Pancreas (tissue), 10 donors: ENCODE data around the gene PLEKHO2. TPM values are rescaled to one million over a fixed set of nuclear protein-coding genes. Genes with fewer than 3 reads are reported as not detected.

Source experiments
- ATAC-seq, 4 donors: fragments of 200-7000 bp; cut with Tn5 transposase; one replicate each; pipeline versions ENCODE4 v1.8.0 to v1.9.1; 2020; ENCODE audit warnings: mild to moderate bottlenecking in 4 of 4, moderate library complexity in 4 of 4
- DNase-seq, 6 donors: peaks; one replicate each; pipeline ENCODE4 v3.0.0-alpha.2; 2020
- FAIRE-seq: peaks from 2 replicates; lab custom pipeline; 2012; peaks lifted over from hg19 to GRCh38; lab: Jason Lieb, UNC
- H3K27ac ChIP-seq, 4 donors: fragments of 200-600 bp; sonication (generic); 1 replicate in 3 of 4; 2 replicates in 1 of 4; pipeline versions ENCODE4 v1.5.0 to v1.8.0; 2020
- H3K27me3 ChIP-seq, 4 donors: fragments of 200-600 bp; one replicate each; pipeline ENCODE4 v1.8.0; 2021
- H3K36me3 ChIP-seq, 3 donors: fragments of 200-600 bp; sonication (generic) in 1 of 3; one replicate each; pipeline versions ENCODE4 v1.5.0 to v1.8.0; 2020 to 2021
- H3K4me1 ChIP-seq, 3 donors: fragments of 200-600 bp; one replicate each; pipeline ENCODE4 v1.8.0; 2021
- H3K4me3 ChIP-seq, 4 donors: fragments of 200-600 bp; sonication (generic) in 2 of 4; one replicate each; pipeline versions ENCODE4 v1.5.0 to v1.8.0; 2020 to 2021
- H3K9me3 ChIP-seq, 4 donors: fragments of 200-600 bp; one replicate each; pipeline ENCODE4 v1.8.0; 2021
- WGBS, 2 donors: extraction: QIAGEN DNeasy Blood & Tissue Kit; methylation state at CpG; one replicate each; pipeline ENCODE4 v1.1.7; 2013; 5-methylcytosine and 5-hydroxymethylcytosine counted together
- intact Hi-C, 3 donors: fragments of 100-400 bp; cut with DNase I; formaldehyde crosslinking; loops; one replicate each; pipeline versions ENCODE4 v1.11.1 to v1.14.2; 2022
- polyA plus RNA-seq, 2 donors: library from polyadenylated mRNA; stranded (reverse); fragments of 200-250 nt; gene quantifications; one replicate each; pipeline ENCODE4 v1.2.3, GENCODE V29; 2013
- total RNA-seq, 6 donors: library from RNA; stranded (reverse); fragmentation: NEBNext Ultra II Directional in 4 of 6; extraction: Animal tissue kit (Norgen Biotek cat#: 25700) in 4 of 6; gene quantifications; one replicate each; pipeline versions ENCODE4 v1.2.1 to v1.2.4, GENCODE V29; 2021 to 2023
- TF ChIP-seq, protein P1 (sequence below), 4 donors: fragments of 200-600 bp; sonication (generic) in 3 of 4; IDR thresholded peaks; one replicate each; pipeline versions ENCODE4 v1.5.0 to v1.8.0; 2021; ENCODE audit warnings: antibody characterized with exemption in 4 of 4
- donor health status: healthy with polysubstance abuse.
- donor health status: DM: no; HTN: no; CAD: no; lungs with moderate emphysema.
- donor health status: DM: no; HTN: no; CAD: no.
- donor health status: control.
- donor health status: control.
- donor health status: Bipolar disorder and iron deficiency.
- donor health status: DM: yes; HTN: yes; CAD: no.
- donor health status: DM: no; HTN: no; CAD: no.
- donor health status: DM: no; HTN: no; CAD: no.
- donor health status: DM: yes; HTN: yes; CAD: no.

Gene PLEKHO2
- total and polyA plus RNA-seq, 8 donors = 1.3 to 13.5 (median 5.3) TPM

DNA sequence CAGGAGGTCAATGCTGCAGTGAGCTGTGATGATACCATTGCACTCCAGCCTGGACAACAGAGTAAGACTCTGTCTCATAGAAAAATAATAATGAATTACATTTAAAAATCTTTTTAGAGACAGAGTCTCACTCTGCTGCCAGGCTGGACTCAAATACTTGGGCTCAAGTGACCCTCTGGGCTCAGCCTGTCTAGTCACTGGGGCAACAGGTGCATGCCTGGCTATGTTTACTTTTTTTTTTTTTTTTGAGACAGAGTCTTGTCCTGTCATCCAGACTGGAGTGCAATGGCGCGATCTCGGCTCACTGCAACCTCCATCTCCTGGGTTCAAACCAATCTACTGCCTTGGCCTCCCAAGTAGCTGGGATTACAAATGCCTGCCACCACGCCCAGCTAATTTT, 8.0 kb upstream of the PLEKHO2 start:
- Histone ChIP-seq H3K9me3 (no peaks in the 10 kb centered on the region), H3K27me3 (no peaks in the 10 kb centered on the region), H3K36me3 (no peaks in the 10 kb centered on the region), H3K27ac (no peak overlapping the region), H3K4me3 (no peak overlapping the region), H3K4me1 (peaks cover 0 to 4% (median 0%) of the 10 kb centered on the region in 3 donors)
- 94 to 96% methylated on average over 4 of the region's 4 CpGs for WGBS, 2 donors
- TF ChIP-seq, protein P1, sequence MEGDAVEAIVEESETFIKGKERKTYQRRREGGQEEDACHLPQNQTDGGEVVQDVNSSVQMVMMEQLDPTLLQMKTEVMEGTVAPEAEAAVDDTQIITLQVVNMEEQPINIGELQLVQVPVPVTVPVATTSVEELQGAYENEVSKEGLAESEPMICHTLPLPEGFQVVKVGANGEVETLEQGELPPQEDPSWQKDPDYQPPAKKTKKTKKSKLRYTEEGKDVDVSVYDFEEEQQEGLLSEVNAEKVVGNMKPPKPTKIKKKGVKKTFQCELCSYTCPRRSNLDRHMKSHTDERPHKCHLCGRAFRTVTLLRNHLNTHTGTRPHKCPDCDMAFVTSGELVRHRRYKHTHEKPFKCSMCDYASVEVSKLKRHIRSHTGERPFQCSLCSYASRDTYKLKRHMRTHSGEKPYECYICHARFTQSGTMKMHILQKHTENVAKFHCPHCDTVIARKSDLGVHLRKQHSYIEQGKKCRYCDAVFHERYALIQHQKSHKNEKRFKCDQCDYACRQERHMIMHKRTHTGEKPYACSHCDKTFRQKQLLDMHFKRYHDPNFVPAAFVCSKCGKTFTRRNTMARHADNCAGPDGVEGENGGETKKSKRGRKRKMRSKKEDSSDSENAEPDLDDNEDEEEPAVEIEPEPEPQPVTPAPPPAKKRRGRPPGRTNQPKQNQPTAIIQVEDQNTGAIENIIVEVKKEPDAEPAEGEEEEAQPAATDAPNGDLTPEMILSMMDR (IDR thresholded peaks at IDR 0.05) = no peak
- DNase-seq = no peak
- intact Hi-C loops = no loop called here
- ATAC-seq = no peak
- FAIRE-seq = no peak

DNA sequence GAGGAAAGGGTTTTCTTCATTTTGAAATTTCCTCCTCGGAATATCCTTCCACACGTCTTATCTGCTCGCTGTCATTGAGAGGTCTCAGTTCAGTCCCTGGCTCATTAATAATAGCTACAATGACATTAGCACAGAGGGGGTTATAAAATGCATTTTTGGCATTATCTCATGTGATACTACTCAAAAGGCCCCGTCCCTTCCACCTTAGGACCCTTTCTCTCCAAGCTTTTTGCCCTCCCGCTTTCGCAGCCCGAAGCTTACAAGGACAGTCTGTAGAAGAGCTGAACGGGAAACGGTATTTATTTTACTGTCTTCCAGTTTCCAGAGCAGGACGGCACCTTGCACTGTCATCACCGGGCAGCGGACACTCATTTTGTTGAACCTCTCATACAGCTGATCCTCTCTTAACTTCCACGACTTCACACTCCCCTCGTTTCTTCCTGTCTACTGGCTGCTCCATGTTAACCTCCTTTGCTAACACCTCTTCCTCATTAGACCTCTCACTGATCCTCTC, 5.6 kb upstream of the PLEKHO2 start:
- no peaks in the 10 kb centered on the region for H3K9me3 ChIP-seq
- TF ChIP-seq, protein P1 (IDR thresholded peaks at IDR 0.05) = no peak
- peak overlapping the region in 3 of 4 donors; percentile 18 to 52 (median 24) for H3K27ac ChIP-seq
- 32 to 43% methylated on average over 14 of the region's 14 CpGs for WGBS, 2 donors
- intact Hi-C loops = no loop called here
- peaks cover 3 to 8% (median 6%) of the 10 kb centered on the region in 3 donors for H3K4me1 ChIP-seq
- no peak overlapping the region for H3K4me3 ChIP-seq
- H3K27me3 ChIP-seq = no peaks in the 10 kb centered on the region
- DNase-seq (no peak), ATAC-seq (peak in 2 of 4 donors; percentile 3), FAIRE-seq (no peak)
- H3K36me3 ChIP-seq = no peaks in the 10 kb centered on the region

DNA sequence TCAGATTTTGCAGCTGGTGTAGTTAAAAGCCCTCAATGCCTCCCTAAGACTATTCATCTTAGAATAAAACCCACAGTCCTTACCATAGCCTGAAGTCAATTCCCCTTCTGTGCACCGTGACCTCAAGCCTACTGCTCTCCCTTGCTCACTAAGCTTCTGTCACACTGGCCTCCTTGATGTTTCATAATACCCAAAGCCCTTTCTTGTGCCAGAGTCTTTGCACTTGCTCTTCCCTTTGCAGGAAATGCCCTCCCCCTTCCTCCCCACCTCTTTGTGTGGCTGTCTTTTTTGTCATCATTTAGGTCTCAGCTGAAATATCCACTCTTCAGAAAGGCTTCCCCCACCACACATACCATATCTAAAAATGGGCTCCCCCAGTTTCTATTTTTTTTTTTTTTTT, 4.2 kb upstream of the PLEKHO2 start:
- FAIRE-seq = no peak
- WGBS, 2 donors = 72 to 95% methylated on average over 1 of the region's 1 CpG
- H3K36me3 ChIP-seq = no peaks in the 10 kb centered on the region
- peak in 2 of 6 donors; percentile 6 to 38 for DNase-seq
- no peaks in the 10 kb centered on the region for H3K9me3 ChIP-seq
- H3K27ac ChIP-seq = no peak overlapping the region
- ATAC-seq = no peak
- no peak overlapping the region for H3K4me3 ChIP-seq
- H3K27me3 ChIP-seq = no peaks in the 10 kb centered on the region
- TF ChIP-seq, protein P1 (IDR thresholded peaks at IDR 0.05) = no peak
- intact Hi-C loops = no loop called here
- peaks cover 3 to 8% (median 6%) of the 10 kb centered on the region in 3 donors for H3K4me1 ChIP-seq

DNA sequence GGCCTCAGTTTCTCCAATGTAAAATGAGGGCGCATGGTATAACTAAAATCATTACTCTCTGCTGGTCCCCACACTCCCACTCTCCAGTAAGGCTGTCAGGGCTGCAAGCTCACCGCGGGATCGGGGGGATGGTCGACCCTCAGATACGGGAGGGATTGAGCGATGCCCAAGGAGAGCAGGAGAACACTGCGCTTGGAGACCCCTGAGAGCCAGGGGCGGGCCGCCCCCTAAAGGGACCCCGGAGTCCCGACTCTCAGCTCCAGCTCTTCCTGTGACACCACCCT, 713 bp upstream of the PLEKHO2 start:
- H3K9me3 ChIP-seq = no peaks in the 10 kb centered on the region
- H3K4me1 ChIP-seq = peaks cover 3 to 7% (median 6%) of the 10 kb centered on the region in 3 donors
- TF ChIP-seq, protein P1 (IDR thresholded peaks at IDR 0.05) = no peak
- intact Hi-C loops = no loop called here
- peak overlapping the region; percentile 29 to 92 (median 80) for H3K4me3 ChIP-seq
- ATAC-seq = no peak
- peak overlapping the region; percentile 18 to 92 (median 60) for H3K27ac ChIP-seq
- FAIRE-seq = no peak
- 0 to 2% methylated on average over 8 to 12 of the region's 12 CpGs for WGBS, 2 donors
- H3K27me3 ChIP-seq = no peaks in the 10 kb centered on the region
- no peak for DNase-seq
- no peaks in the 10 kb centered on the region for H3K36me3 ChIP-seq

DNA sequence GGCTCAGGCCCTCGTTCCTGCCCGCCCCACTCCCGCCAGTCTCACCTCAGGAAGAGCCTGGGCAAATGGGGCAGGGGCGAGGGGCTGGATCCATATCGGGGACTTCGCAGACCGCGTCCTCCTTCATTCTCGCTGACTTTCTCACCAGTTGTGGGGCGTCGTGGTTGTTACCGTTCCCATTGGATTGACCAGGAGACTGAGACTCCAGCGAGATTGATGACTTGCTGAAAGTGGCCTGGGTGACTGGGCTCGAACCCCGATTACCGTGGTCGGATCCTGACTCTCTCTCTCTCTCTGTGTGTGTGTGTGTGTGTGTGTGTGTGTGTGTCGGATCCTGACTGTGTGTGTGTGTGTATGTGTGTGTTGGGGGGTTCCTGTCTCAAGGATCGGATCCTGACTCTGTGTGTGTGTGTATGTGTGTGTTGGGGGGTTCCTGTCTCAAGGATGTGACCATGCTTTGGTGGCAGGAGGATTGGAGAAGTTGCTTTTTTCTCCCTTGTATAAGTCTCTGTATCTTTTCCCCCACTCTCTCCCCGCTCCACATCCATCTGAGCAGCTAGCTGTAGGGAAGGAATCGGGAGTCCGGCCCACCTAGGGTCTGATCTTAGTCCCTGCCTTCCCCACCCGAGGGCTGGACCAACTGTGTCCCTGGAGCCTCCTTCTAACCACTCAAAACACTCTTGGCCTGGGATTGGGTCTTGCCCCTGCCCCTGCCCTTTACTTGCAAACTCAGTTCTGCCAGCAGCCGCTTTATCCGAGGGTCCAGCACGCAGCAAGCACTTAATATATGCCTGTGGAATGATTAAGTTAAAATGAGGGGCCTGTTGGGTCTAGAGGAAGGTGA, 603 bp downstream of the PLEKHO2 start:
- DNase-seq (peak in 2 of 6 donors; percentile 20 to 32), ATAC-seq (peak in 1 of 4 donors; percentile 1), FAIRE-seq (no peak)
- 25 to 28% methylated on average over 24 to 26 of the region's 26 CpGs for WGBS, 2 donors
- H3K27me3 ChIP-seq = no peaks in the 10 kb centered on the region
- H3K4me1 ChIP-seq = peaks cover 3 to 6% (median 4%) of the 10 kb centered on the region in 3 donors
- no peaks in the 10 kb centered on the region for H3K9me3 ChIP-seq
- H3K27ac ChIP-seq = peak overlapping the region in 3 of 4 donors; percentile 38 to 92 (median 89)
- peak overlapping the region; percentile 69 to 92 (median 80) for H3K4me3 ChIP-seq
- TF ChIP-seq, protein P1 (IDR thresholded peaks at IDR 0.05) = no peak
- intact Hi-C loops = no loop called here
- no peaks in the 10 kb centered on the region for H3K36me3 ChIP-seq
